ENCODE data around the gene UCK2.

- TF ChIP-seq CTCF (IDR thresholded peaks at IDR 0.05; ENCODE audit: extremely low read depth in 1 of 2, insufficient read depth in 1 of 2, low read depth in 1 of 2, low read length in 2 of 2) (no peak), POLR2AphosphoS5 (IDR thresholded peaks at IDR 0.05; ENCODE audit: insufficient read depth, low read depth, low read length) (no peak), EZH2 (IDR thresholded peaks at IDR 0.05; ENCODE audit: borderline replicate concordance, low read depth, low read length, severe bottlenecking) (no peak), MYC (IDR thresholded peaks at IDR 0.05; ENCODE audit: low read depth, low read length) (no peak), POLR2A (IDR thresholded peaks at IDR 0.05; ENCODE audit: low read depth, low read length) (no peak), JUN (IDR thresholded peaks at IDR 0.05; ENCODE audit: borderline replicate concordance, insufficient read depth, insufficient read length, low read depth) (no peak), FOS (IDR thresholded peaks at IDR 0.05; ENCODE audit: borderline replicate concordance, insufficient read depth, low read length) (no peak)
- TF ChIP-seq, protein P1, sequence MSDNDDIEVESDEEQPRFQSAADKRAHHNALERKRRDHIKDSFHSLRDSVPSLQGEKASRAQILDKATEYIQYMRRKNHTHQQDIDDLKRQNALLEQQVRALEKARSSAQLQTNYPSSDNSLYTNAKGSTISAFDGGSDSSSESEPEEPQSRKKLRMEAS (IDR thresholded peaks at IDR 0.05; ENCODE audit: insufficient read depth, insufficient read length) = no peak
Observed at GRCh38 chr1:165875171-165875570, 47.8 kb downstream of the UCK2 start.
